Adrenal gland (tissue), 12 donors: Measurements from ENCODE around the gene YWHAE. TPM values are rescaled to one million over a fixed set of nuclear protein-coding genes. Genes with fewer than 3 reads are reported as not detected.

Experiments
- DNase-seq, 7 donors: peaks; one replicate each; pipeline ENCODE4 v3.0.0-alpha.2; 2019 to 2020
- H3K27ac ChIP-seq, 5 donors: fragments of 200-600 bp; sonication (generic) in 4 of 5; 1 replicate in 3 of 5; 2 replicates in 2 of 5; pipeline versions ENCODE4 v1.5.1 to v1.8.0; 2016 to 2020; ENCODE audit warnings: mild to moderate bottlenecking in 1 of 5
- H3K27me3 ChIP-seq: fragments of 200-600 bp; 2 replicates; pipeline ENCODE4 v1.8.0; 2021
- H3K36me3 ChIP-seq, 2 donors: fragments of 200-600 bp; replicated peaks in 1 of 2; 1 replicate in 1 of 2; 2 replicates in 1 of 2; pipeline versions ENCODE4 v1.5.1 to v1.8.0; 2018 to 2022
- H3K4me1 ChIP-seq, 2 donors: fragments of 200-600 bp; replicated peaks in 1 of 2; 1 replicate in 1 of 2; 2 replicates in 1 of 2; pipeline versions ENCODE4 v1.5.1 to v1.8.0; 2018 to 2021
- H3K4me3 ChIP-seq, 4 donors: fragments of 200-600 bp; sonication (generic) in 3 of 4; one replicate each; pipeline ENCODE4 v1.5.1; 2016 to 2018
- H3K9me3 ChIP-seq, 3 donors: fragments of 200-600 bp; sonication (generic) in 1 of 3; replicated peaks in 1 of 3; 1 replicate in 2 of 3; 2 replicates in 1 of 3; pipeline versions ENCODE4 v1.5.1 to v1.8.0; 2016 to 2021
- POLR2A ChIP-seq, 2 donors: fragments of 450-650 bp; IDR thresholded peaks; one replicate each; pipeline ENCODE4 v1.6.1; 2017; ENCODE audit warnings: antibody characterized with exemption in 2 of 2, mild to moderate bottlenecking in 2 of 2, moderate library complexity in 1 of 2
- WGBS, 4 donors: extraction: QIAGEN DNeasy Blood & Tissue Kit in 2 of 4; methylation state at CpG; one replicate each; pipeline versions ENCODE4 v1.1.5 to v1.1.7; 2013 to 2017; 5-methylcytosine and 5-hydroxymethylcytosine counted together
- intact Hi-C, 2 donors: fragments of 100-400 bp; cut with DNase I; formaldehyde crosslinking; loops; one replicate each; pipeline versions ENCODE4 v1.14.1 to v1.15.0; 2022 to 2023
- polyA plus RNA-seq, 3 donors: library from polyadenylated mRNA; stranded (reverse); fragments of 200-250 nt in 2 of 3; fragments of 350-450 nt in 1 of 3; fragmentation: Illumina TruSeq in 1 of 3; extraction: RNeasy Lipid Tissue Mini Kit (QIAGEN cat#74804) in 1 of 3; gene quantifications; one replicate each; pipeline ENCODE4 v1.2.3, GENCODE V29; 2013 to 2014
- total RNA-seq, 9 donors: library from RNA; depleted of rRNA in 4 of 9; stranded (reverse); fragments of >200 nt in 4 of 9; fragments of 120-200 nt in 1 of 9; fragmentation: NEBNext Ultra II Directional in 1 of 9; extraction: Animal tissue kit (Norgen Biotek cat#: 25700) in 1 of 9; gene quantifications; one replicate each; pipeline versions ENCODE4 v1.1.0 to v1.2.4, GENCODE V29; 2013 to 2023
- TF ChIP-seq, protein P1 (sequence below), 6 experiments: fragments of 450-650 bp in 4 of 6; fragments of 200-600 bp in 2 of 6; sonication (generic) in 1 of 6; IDR thresholded peaks; 1 replicate in 5 of 6; 2 replicates in 1 of 6; pipeline versions ENCODE4 v1.5.1 to v1.8.0; 2016 to 2021; ENCODE audit warnings: antibody characterized with exemption in 6 of 6, mild to moderate bottlenecking in 2 of 6, moderate library complexity in 1 of 6
- donor health status: healthy with polysubstance abuse.
- donor health status: Bipolar disorder and iron deficiency.
- donor health status: DM: yes; HTN: yes; CAD: no.
- donor health status: DM: no; HTN: no; CAD: no.
- donor health status: DM: no; HTN: no; CAD: no.
- donor health status: DM: yes; HTN: yes; CAD: no.

YWHAE gene
- total and polyA plus RNA-seq, 12 donors, result 310 to 884 (median 529) TPM

DNA sequence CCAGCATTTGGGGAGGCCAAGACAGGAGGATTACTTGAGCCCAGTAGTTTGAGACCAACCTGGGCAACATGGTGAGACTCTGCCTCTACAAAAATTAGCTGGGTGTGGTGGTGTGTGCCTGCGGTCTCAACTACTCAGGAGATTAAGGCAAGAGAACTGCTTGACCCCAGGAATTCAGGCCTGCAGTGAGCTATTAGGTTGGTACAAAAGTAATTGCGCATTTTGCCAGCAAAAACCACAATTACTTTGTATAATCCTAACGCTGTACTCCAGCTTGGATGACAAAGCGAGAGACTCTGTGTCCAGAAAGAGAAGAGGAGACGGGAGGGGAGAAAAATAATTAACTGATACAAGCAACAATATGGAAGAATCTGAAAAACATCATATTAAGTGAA, 32.7 kb downstream of the YWHAE start:
- no peaks in the 10 kb centered on the region for H3K27me3 ChIP-seq
- TF ChIP-seq, protein P1, sequence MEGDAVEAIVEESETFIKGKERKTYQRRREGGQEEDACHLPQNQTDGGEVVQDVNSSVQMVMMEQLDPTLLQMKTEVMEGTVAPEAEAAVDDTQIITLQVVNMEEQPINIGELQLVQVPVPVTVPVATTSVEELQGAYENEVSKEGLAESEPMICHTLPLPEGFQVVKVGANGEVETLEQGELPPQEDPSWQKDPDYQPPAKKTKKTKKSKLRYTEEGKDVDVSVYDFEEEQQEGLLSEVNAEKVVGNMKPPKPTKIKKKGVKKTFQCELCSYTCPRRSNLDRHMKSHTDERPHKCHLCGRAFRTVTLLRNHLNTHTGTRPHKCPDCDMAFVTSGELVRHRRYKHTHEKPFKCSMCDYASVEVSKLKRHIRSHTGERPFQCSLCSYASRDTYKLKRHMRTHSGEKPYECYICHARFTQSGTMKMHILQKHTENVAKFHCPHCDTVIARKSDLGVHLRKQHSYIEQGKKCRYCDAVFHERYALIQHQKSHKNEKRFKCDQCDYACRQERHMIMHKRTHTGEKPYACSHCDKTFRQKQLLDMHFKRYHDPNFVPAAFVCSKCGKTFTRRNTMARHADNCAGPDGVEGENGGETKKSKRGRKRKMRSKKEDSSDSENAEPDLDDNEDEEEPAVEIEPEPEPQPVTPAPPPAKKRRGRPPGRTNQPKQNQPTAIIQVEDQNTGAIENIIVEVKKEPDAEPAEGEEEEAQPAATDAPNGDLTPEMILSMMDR (IDR thresholded peaks at IDR 0.05), result no peak
- 68 to 77% (median 73%) methylated on average over 4 to 5 of the region's 5 CpGs for WGBS, 4 donors
- intact Hi-C loops, result loop anchor here (10.0 kb wide), 2 partner anchors 87 to 147 kb away; partner anchors contain the start of genes INPP5K (in 2 of the 2) and CRK (in 1 of the 2)
- H3K4me3 ChIP-seq, result no peak overlapping the region
- peaks cover 22 to 67% of the 10 kb centered on the region in 2 donors for H3K4me1 ChIP-seq
- H3K27ac ChIP-seq, result peak overlapping the region in 2 of 5 donors; percentile 13 to 41
- no peaks in the 10 kb centered on the region for H3K9me3 ChIP-seq
- H3K36me3 ChIP-seq, result peaks cover 0 to 17% of the 10 kb centered on the region in 2 donors
- no peak for DNase-seq

DNA sequence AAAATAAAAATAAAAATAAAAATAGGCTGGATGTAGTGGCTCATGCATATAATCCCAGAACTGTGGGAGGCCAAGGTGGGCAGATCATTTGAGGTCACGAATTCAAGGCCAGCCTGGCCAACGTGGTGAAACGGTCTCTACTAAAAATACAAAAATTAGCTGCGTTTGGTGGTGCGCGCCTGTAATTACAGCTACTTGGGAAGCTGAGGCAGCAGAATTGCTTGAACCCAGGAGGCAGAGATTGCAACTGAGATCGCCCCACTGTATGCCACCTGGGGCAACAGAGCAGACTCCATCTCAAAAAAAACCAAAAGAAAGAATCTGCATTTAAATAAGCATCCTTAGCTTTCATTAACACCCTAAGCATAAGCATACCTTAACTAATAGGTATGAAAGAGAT, 33.8 kb downstream of the YWHAE start:
- 38 to 61% (median 55%) methylated on average over 7 of the region's 7 CpGs for WGBS, 4 donors
- no peaks in the 10 kb centered on the region for H3K27me3 ChIP-seq
- peak overlapping the region in 1 of 5 donors; percentile 42 for H3K27ac ChIP-seq
- H3K36me3 ChIP-seq, result peaks cover 0 to 17% of the 10 kb centered on the region in 2 donors
- TF ChIP-seq, protein P1 (IDR thresholded peaks at IDR 0.05), result peak in 1 of 6 experiments; percentile 3
- TF ChIP-seq POLR2A (IDR thresholded peaks at IDR 0.05), result no peak
- H3K9me3 ChIP-seq, result no peaks in the 10 kb centered on the region
- DNase-seq, result peak in 1 of 7 donors; percentile 49
- intact Hi-C loops, result loop anchor here (10.0 kb wide), 2 partner anchors 89 to 149 kb away; partner anchors contain the start of genes INPP5K (in 2 of the 2) and CRK (in 1 of the 2)
- H3K4me3 ChIP-seq, result no peak overlapping the region
- peaks cover 26 to 67% of the 10 kb centered on the region in 2 donors for H3K4me1 ChIP-seq

DNA sequence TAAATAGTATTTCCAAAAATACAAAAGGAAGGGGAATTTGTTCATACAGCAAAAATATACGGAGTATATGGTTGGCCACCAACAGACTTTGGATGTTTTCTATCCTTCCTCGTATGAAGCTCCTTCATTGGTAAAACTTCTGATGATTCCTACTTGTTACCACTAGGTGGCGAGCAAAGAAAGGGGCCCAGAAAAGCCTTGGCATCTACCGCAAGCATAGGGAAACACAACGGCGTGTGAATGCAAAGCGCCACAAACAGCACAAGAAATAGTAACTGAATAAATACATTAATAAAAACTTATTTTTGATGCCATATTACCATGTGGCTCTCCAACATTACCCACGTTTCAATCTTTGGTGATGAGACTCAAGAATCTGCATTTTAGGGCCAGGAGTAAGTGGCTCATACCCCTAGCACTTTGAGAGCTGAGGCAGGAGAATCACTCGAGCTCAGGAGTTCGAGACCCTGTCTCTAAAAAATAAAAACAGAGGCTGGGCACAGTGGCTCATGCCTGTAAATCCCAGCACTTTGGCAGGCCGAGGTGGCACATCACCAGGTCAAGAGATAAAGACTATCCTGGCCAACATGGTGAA, 34.5 kb downstream of the YWHAE start:
- no peak overlapping the region for H3K4me3 ChIP-seq
- WGBS, 4 donors, result 5 to 10% (median 9%) methylated on average over 11 of the region's 11 CpGs
- TF ChIP-seq, protein P1 (IDR thresholded peaks at IDR 0.05), result peak; percentile 82 to 89 (median 86)
- no peak for TF ChIP-seq POLR2A (IDR thresholded peaks at IDR 0.05)
- peaks cover 30 to 69% of the 10 kb centered on the region in 2 donors for H3K4me1 ChIP-seq
- intact Hi-C loops, result loop anchor here (10.0 kb wide), 2 partner anchors 89 to 149 kb away; partner anchors contain the start of genes INPP5K (in 2 of the 2) and CRK (in 1 of the 2)
- peak; percentile 53 to 85 (median 63) for DNase-seq
- H3K36me3 ChIP-seq, result peaks cover 0 to 22% of the 10 kb centered on the region in 2 donors
- no peaks in the 10 kb centered on the region for H3K9me3 ChIP-seq
- H3K27ac ChIP-seq, result peak overlapping the region in 1 of 5 donors; percentile 25
- no peaks in the 10 kb centered on the region for H3K27me3 ChIP-seq

DNA sequence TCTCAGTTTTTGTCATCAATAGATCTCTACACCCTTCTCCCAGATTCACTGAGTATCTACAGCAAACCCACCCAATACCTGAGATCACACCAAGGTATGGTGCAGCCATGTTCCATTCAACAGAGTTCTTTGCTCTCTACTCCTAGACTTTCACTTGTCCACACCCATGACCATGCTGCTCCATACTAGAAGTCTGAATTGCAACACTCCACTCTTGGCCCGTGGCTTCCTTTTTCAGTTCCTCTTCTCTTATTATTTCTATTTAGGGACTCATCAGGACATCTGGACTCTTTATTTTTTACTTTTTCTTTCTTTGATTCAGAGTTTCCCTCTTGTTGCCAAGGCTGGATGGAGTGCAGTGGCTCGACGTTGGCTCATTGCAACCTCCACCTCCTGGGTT, 37.1 kb downstream of the YWHAE start:
- DNase-seq, result peak in 4 of 7 donors; percentile 31 to 68 (median 48)
- Histone ChIP-seq H3K27me3 (no peaks in the 10 kb centered on the region), H3K27ac (peak overlapping the region in 1 of 5 donors; percentile 46), H3K4me1 (peaks cover 37 to 68% of the 10 kb centered on the region in 2 donors), H3K36me3 (peaks cover 0 to 39% of the 10 kb centered on the region in 2 donors), H3K9me3 (no peaks in the 10 kb centered on the region), H3K4me3 (no peak overlapping the region)
- whole genome bisulfite sequencing, 4 donors, result 35 to 43% (median 40%) methylated on average over 3 of the region's 3 CpGs
- intact Hi-C loops, result loop anchor here (10.0 kb wide), 2 partner anchors 92 to 152 kb away; partner anchors contain the start of genes INPP5K (in 2 of the 2) and CRK (in 1 of the 2)
- TF ChIP-seq POLR2A (IDR thresholded peaks at IDR 0.05), result no peak
- TF ChIP-seq, protein P1 (IDR thresholded peaks at IDR 0.05), result no peak
